H9 (cell line): ENCODE results near the gene NFE2L3. TPM values are rescaled to one million over a fixed set of nuclear protein-coding genes. Genes with fewer than 3 reads are reported as not detected.
"Not testable (repeated sequence)": the region's sequence is repeated elsewhere in the genome, so short reads cannot be mapped to it uniquely, and the experiment has no call there.

Experiments used
- DNase-seq: peaks from one replicate; pipeline ENCODE4 v3.0.0-alpha.2; 2017
- H2AFZ ChIP-seq: one replicate; pipeline ENCODE4 v1.6.1; 2013; ENCODE audit warnings: mild to moderate bottlenecking, low read length, control low read depth, moderate library complexity
- H2AK5ac ChIP-seq: 2 replicates; pipeline ENCODE4 v1.6.1; 2013; ENCODE audit warnings: low read length, control low read depth, mixed read lengths; ENCODE audit not compliant: insufficient read length
- H2BK120ac ChIP-seq: one replicate; pipeline ENCODE4 v1.6.1; 2013; ENCODE audit warnings: low read depth, mild to moderate bottlenecking, low read length, control low read depth, inconsistent platforms; ENCODE audit not compliant: poor library complexity, severe bottlenecking
- H2BK12ac ChIP-seq: 2 replicates; pipeline ENCODE4 v1.6.1; 2013; ENCODE audit warnings: low read length, control low read depth, mixed read lengths, low read depth; ENCODE audit not compliant: insufficient read length
- H2BK15ac ChIP-seq: 2 replicates; pipeline ENCODE4 v1.6.1; 2013; ENCODE audit warnings: low read depth, low read length, control low read depth
- H2BK20ac ChIP-seq: one replicate; pipeline ENCODE4 v1.6.1; 2013; ENCODE audit warnings: low read depth, mild to moderate bottlenecking, low read length, control low read depth, inconsistent platforms; ENCODE audit not compliant: poor library complexity, severe bottlenecking
- H2BK5ac ChIP-seq: 2 replicates; pipeline ENCODE4 v1.6.1; 2013; ENCODE audit warnings: low read length, control low read depth, mixed read lengths; ENCODE audit not compliant: insufficient read length
- H3K14ac ChIP-seq: 2 replicates; pipeline ENCODE4 v1.6.1; 2013; ENCODE audit warnings: low read length, control low read depth; ENCODE audit not compliant: insufficient read depth
- H3K18ac ChIP-seq: 2 replicates; pipeline ENCODE4 v1.6.1; 2013; ENCODE audit warnings: low read depth, mild to moderate bottlenecking, mixed read lengths, low read length, control low read depth; ENCODE audit not compliant: insufficient read length
- H3K23ac ChIP-seq: 2 replicates; pipeline ENCODE4 v1.6.1; 2013; ENCODE audit warnings: low read length, control low read depth, mixed read lengths, low read depth; ENCODE audit not compliant: insufficient read length
- H3K23me2 ChIP-seq: 2 replicates; pipeline ENCODE4 v1.6.1; 2013; ENCODE audit warnings: low read depth, mild to moderate bottlenecking, mixed read lengths, low read length, control low read depth; ENCODE audit not compliant: insufficient read length, poor library complexity, severe bottlenecking
- H3K27ac ChIP-seq: 2 replicates; pipeline ENCODE4 v1.5.1; 2013; ENCODE audit warnings: low read length, control low read depth, mixed read lengths, low read depth; ENCODE audit not compliant: insufficient read length
- H3K27me3 ChIP-seq: 2 replicates; pipeline ENCODE4 v1.6.1; 2013; ENCODE audit warnings: low read length, control low read depth, inconsistent platforms; ENCODE audit not compliant: insufficient read depth
- H3K4ac ChIP-seq: 2 replicates; pipeline ENCODE4 v1.6.1; 2013; ENCODE audit warnings: low read depth, mild to moderate bottlenecking, control low read depth, inconsistent platforms, low read length, moderate library complexity
- H3K4me1 ChIP-seq: 2 replicates; pipeline ENCODE4 v1.6.1; 2013; ENCODE audit warnings: low read length, control low read depth, inconsistent platforms; ENCODE audit not compliant: insufficient read depth
- H3K4me2 ChIP-seq: 2 replicates; pipeline ENCODE4 v1.6.1; 2013; ENCODE audit warnings: low read length, control low read depth, mixed read lengths; ENCODE audit not compliant: insufficient read length, insufficient read depth
- H3K56ac ChIP-seq: 2 replicates; pipeline ENCODE4 v1.6.1; 2013; ENCODE audit warnings: low read depth, mild to moderate bottlenecking, mixed read lengths, low read length, control low read depth; ENCODE audit not compliant: insufficient read length
- H3K79me1 ChIP-seq: 2 replicates; pipeline ENCODE4 v1.6.1; 2013; ENCODE audit warnings: low read depth, mild to moderate bottlenecking, moderate library complexity, low read length, control low read depth, inconsistent platforms; ENCODE audit not compliant: insufficient read depth, poor library complexity, severe bottlenecking
- H3K79me2 ChIP-seq: 2 replicates; pipeline ENCODE4 v1.6.1; 2013; ENCODE audit warnings: low read length, control low read depth, inconsistent platforms; ENCODE audit not compliant: insufficient read depth
- H3K9ac ChIP-seq: 2 replicates; pipeline ENCODE4 v1.6.1; 2013; ENCODE audit warnings: low read length, control low read depth, mixed read lengths; ENCODE audit not compliant: insufficient read length; ENCODE audit errors: extremely low read depth
- H3K9me3 ChIP-seq: one replicate; pipeline ENCODE4 v1.6.1; 2013; ENCODE audit warnings: low read depth, low read length, inconsistent platforms; ENCODE audit not compliant: control insufficient read depth
- H3T11ph ChIP-seq: one replicate; pipeline ENCODE4 v1.6.1; 2013; ENCODE audit warnings: mild to moderate bottlenecking, low read length, control low read depth, inconsistent platforms
- H4K20me1 ChIP-seq: one replicate; pipeline ENCODE4 v1.6.1; 2013; ENCODE audit not compliant: control insufficient read depth, insufficient read length, insufficient read depth
- H4K5ac ChIP-seq: 2 replicates; pipeline ENCODE4 v1.6.1; 2013; ENCODE audit warnings: low read depth, mild to moderate bottlenecking, mixed read lengths, low read length, control low read depth; ENCODE audit not compliant: insufficient read length
- H4K8ac ChIP-seq: replicated peaks from 2 replicates; pipeline ENCODE4 v1.6.1; 2013; ENCODE audit warnings: low read length, control low read depth, mixed read lengths, low read depth; ENCODE audit not compliant: insufficient read length
- H4K91ac ChIP-seq: 2 replicates; pipeline ENCODE4 v1.6.1; 2013; ENCODE audit warnings: low read depth, mild to moderate bottlenecking, moderate library complexity, mixed read lengths, low read length, control low read depth; ENCODE audit not compliant: insufficient read length
- H3K27ac Mint-ChIP-seq, 3 experiments: 2 replicates in 2 of 3; 3 replicates in 1 of 3; pipeline ENCODE4 v1.8.0; 2020 to 2021; ENCODE audit warnings: mixed read lengths in 3 of 3, mild to moderate bottlenecking in 1 of 3, moderate library complexity in 1 of 3
- H3K27me3 Mint-ChIP-seq: 2 replicates; pipeline ENCODE4 v1.8.0; 2021; ENCODE audit warnings: low read depth, mild to moderate bottlenecking, moderate library complexity, mixed read lengths
- H3K36me3 Mint-ChIP-seq, 3 experiments: 2 replicates in 2 of 3; 3 replicates in 1 of 3; pipeline ENCODE4 v1.8.0; 2020 to 2021; ENCODE audit warnings: low read depth in 3 of 3, mixed read lengths in 3 of 3; ENCODE audit not compliant: insufficient read depth in 1 of 3
- H3K4me1 Mint-ChIP-seq, 2 experiments: 2 replicates each; pipeline ENCODE4 v1.8.0; 2020; ENCODE audit warnings: mixed read lengths in 2 of 2
- H3K4me3 Mint-ChIP-seq, 2 experiments: 2 replicates in 1 of 2; 3 replicates in 1 of 2; pipeline ENCODE4 v1.8.0; 2020 to 2021; ENCODE audit warnings: mild to moderate bottlenecking in 2 of 2, mixed read lengths in 2 of 2, moderate library complexity in 1 of 2
- H3K9me3 Mint-ChIP-seq, 2 experiments: 2 replicates in 1 of 2; 3 replicates in 1 of 2; pipeline ENCODE4 v1.8.0; 2020; ENCODE audit warnings: mild to moderate bottlenecking in 2 of 2, mixed read lengths in 2 of 2, moderate library complexity in 1 of 2
- CTCF ChIP-seq: fragments of 200-600 bp; sonication (generic); conservative IDR thresholded peaks from 3 replicates; pipeline ENCODE4 v1.8.0; 2021; ENCODE audit warnings: antibody characterized with exemption, mild to moderate bottlenecking
- WGBS: extraction: QIAGEN DNeasy Blood & Tissue Kit; methylation state at CpG from one replicate; pipeline ENCODE4 v1.1.7; 2013; ENCODE audit warnings: missing lambda C conversion rate, low lambda C conversion rate, mixed read lengths; ENCODE audit not compliant: insufficient read length; ENCODE audit errors: extremely low coverage; 5-methylcytosine and 5-hydroxymethylcytosine counted together
- total RNA-seq: library from RNA; stranded (reverse); gene quantifications from 2 replicates; pipeline ENCODE4 v1.2.1, GENCODE V29; 2021

Gene NFE2L3
- total RNA-seq, 1 experiment from 2014 or later = 46.9 TPM

- WGBS = no CpG with 5 or more reads among the region's 2 CpGs
- H3K23me2 ChIP-seq = no peaks in the 10 kb centered on the region
- no peak overlapping the region for H3K27ac ChIP-seq
- no peak overlapping the region for H3K56ac ChIP-seq
- no peak overlapping the region for H3K18ac ChIP-seq
- H4K5ac ChIP-seq = no peak overlapping the region
- no peak overlapping the region for H3T11ph ChIP-seq
- H2BK15ac ChIP-seq = no peak overlapping the region
- H2BK12ac ChIP-seq = no peak overlapping the region
- no peaks in the 10 kb centered on the region for H3K27me3 ChIP-seq
- H3K23ac ChIP-seq = no peak overlapping the region
- H3K79me2 ChIP-seq = peaks cover 70% of the 10 kb centered on the region
- H2BK120ac ChIP-seq = no peak overlapping the region
- no peak overlapping the region for H3K4ac ChIP-seq
- Mint-ChIP-seq H3K36me3 (peaks cover 3 to 35% (median 14%) of the 10 kb centered on the region in 3 experiments; a peak in 6 of 7 replicates), H3K9me3 (peaks cover 0 to 3% of the 10 kb centered on the region in 2 experiments; a peak in 4 of 5 replicates), H3K27me3 (no peaks in the 10 kb centered on the region; the same call in 1 of the 2 replicates), H3K27ac (no peak overlapping the region), H3K4me1 (peaks cover 44 to 55% of the 10 kb centered on the region in 2 experiments), H3K4me3 (no peak overlapping the region)
- H3K14ac ChIP-seq = no peak overlapping the region
- peaks cover 9% of the 10 kb centered on the region for H3K79me1 ChIP-seq
- H2AFZ ChIP-seq = no peak overlapping the region
- H4K8ac ChIP-seq = no peak overlapping the region
- no peak overlapping the region for H4K91ac ChIP-seq
- H3K4me2 ChIP-seq = no peak overlapping the region
- no peak overlapping the region for H2BK5ac ChIP-seq
- H4K20me1 ChIP-seq = no peaks in the 10 kb centered on the region
- DNase-seq = no peak
- no peak for TF ChIP-seq CTCF
- H3K9ac ChIP-seq = no peak overlapping the region
- H2AK5ac ChIP-seq = no peak overlapping the region
- peaks cover 29% of the 10 kb centered on the region for H3K4me1 ChIP-seq
- H3K9me3 ChIP-seq = no peaks in the 10 kb centered on the region
- no peak overlapping the region for H2BK20ac ChIP-seq
Observed at GRCh38 chr7:26162431-26162830, 10.4 kb downstream of the NFE2L3 start.

GRCh38 chr7:26163804-26164203 is 11.8 kb downstream of the NFE2L3 start:
- not testable (repeated sequence) for H3K9me3 ChIP-seq, H4K5ac ChIP-seq, H3K4me3 Mint-ChIP-seq, H3K27me3 ChIP-seq, H3K27me3 Mint-ChIP-seq, H3K23ac ChIP-seq, H4K20me1 ChIP-seq, H3K9ac ChIP-seq, H2BK15ac ChIP-seq, H3K4ac ChIP-seq, H3K18ac ChIP-seq, H3K23me2 ChIP-seq, H2BK120ac ChIP-seq, H3K56ac ChIP-seq, H3K9me3 Mint-ChIP-seq, H3K27ac Mint-ChIP-seq, DNase-seq, H3T11ph ChIP-seq, H2AK5ac ChIP-seq, H2BK12ac ChIP-seq, H2BK5ac ChIP-seq, H3K4me2 ChIP-seq, H2BK20ac ChIP-seq, H2AFZ ChIP-seq, H3K27ac ChIP-seq, H4K8ac ChIP-seq, H3K14ac ChIP-seq, H3K79me1 ChIP-seq, H4K91ac ChIP-seq
- Histone ChIP-seq H3K79me2 (peaks cover 59% of the 10 kb centered on the region), H3K4me1 (peaks cover 20% of the 10 kb centered on the region)
- H3K36me3 Mint-ChIP-seq = peaks cover 3 to 34% (median 14%) of the 10 kb centered on the region in 3 experiments; a peak in 6 of 7 replicates
- no CpG with 5 or more reads among the region's 1 CpG for WGBS
- peaks cover 35 to 46% of the 10 kb centered on the region in 2 experiments for H3K4me1 Mint-ChIP-seq
